Activated CD4-positive, alpha-beta T cell treated with anti-CD3 and anti-CD28 coated beads, Interleukin-2, amount 10 ng/mL, durations not matched to agents 24 days and 14 days (primary cell): ENCODE measurements around the gene CTDSPL2. TPM values are rescaled to one million over a fixed set of nuclear protein-coding genes. Genes with fewer than 3 reads are reported as not detected.
"Not testable (repeated sequence)": the region's sequence is repeated elsewhere in the genome, so short reads cannot be mapped to it uniquely, and the experiment has no call there.

ENCODE experiments used
- DNase-seq: peaks from one replicate; pipeline ENCODE4 v3.0.0; 2022
- H3K27ac Mint-ChIP-seq: one replicate; pipeline ENCODE4 v1.8.0; 2022; ENCODE audit warnings: mild to moderate bottlenecking, mixed read lengths
- H3K27me3 Mint-ChIP-seq: one replicate; pipeline ENCODE4 v1.8.0; 2022; ENCODE audit warnings: mixed read lengths
- H3K36me3 Mint-ChIP-seq: one replicate; pipeline ENCODE4 v1.8.0; 2022; ENCODE audit warnings: low read depth, mild to moderate bottlenecking, mixed read lengths
- H3K4me1 Mint-ChIP-seq: one replicate; pipeline ENCODE4 v1.8.0; 2021; ENCODE audit warnings: mixed read lengths
- H3K4me3 Mint-ChIP-seq: one replicate; pipeline ENCODE4 v1.8.0; 2022; ENCODE audit warnings: mild to moderate bottlenecking, moderate library complexity, mixed read lengths
- H3K9me3 Mint-ChIP-seq: one replicate; pipeline ENCODE4 v1.8.0; 2021; ENCODE audit warnings: mixed read lengths
- intact Hi-C: fragments of 100-400 bp; cut with micrococcal nuclease; formaldehyde crosslinking; loops from one replicate; pipeline ENCODE4 v1.15.1; 2023
- total RNA-seq: library from RNA; stranded (reverse); gene quantifications from 2 replicates; pipeline ENCODE4 v1.2.3, GENCODE V29; 2022

The CTDSPL2 gene
- total RNA-seq, 1 donor from 2014 or later: 69.0 TPM

DNA sequence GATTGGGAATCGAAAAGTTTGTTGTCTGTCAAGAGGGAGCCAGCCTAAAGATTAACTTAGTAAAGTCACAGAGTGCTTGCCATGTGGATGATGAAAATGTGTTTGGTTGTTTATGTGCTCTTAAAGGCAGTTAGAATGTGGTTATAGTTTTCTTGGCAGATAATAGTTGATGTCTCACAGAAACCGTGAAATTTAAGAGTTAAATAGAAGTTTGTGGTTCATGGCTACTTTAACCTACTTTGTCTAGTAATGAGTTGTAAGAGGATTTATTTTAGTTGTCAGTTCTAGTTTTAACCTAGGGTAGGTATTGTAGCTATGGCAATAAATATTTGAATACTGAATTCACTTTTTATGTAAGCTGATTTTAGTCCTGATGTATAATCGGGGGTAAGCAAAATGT is 73.1 kb downstream of the CTDSPL2 start:
- Mint-ChIP-seq H3K27me3 (no peaks in the 10 kb centered on the region), H3K27ac (peak overlapping the region; percentile 57), H3K36me3 (peaks cover 38% of the 10 kb centered on the region), H3K9me3 (no peaks in the 10 kb centered on the region), H3K4me3 (no peak overlapping the region), H3K4me1 (peaks cover 19% of the 10 kb centered on the region)
- intact Hi-C loops: loop anchor here (2.0 kb wide), 2 partner anchors 74 to 212 kb away; partner anchors contain the start of genes CTDSPL2 and GOLM2
- no peak for DNase-seq

DNA sequence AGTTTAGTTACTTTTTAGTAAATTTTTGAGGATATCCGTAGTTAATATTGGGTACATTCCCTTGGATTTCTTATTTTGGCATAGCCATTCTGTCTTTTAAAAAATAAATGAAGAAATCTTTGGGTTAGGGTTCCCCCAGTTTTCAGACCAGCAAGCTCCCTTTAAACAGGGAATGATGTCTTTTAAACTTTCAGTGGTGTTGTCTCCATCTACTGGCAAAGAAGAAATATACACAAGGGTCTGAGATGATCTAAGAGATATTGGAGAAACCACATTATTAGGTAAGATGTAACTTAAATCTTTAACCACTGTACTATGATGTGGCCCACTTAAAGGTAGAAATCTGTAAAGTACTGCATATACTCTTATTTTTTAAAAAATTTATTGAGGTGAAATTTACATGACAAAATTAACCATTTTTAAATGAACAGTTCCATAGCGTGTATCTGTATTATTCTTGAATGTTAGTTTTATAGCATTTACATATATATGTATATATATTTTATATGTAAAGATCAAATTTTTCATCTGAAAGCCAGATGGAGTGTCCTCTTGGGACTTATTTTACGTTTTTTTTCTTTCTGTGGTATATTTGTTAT is 74.4 kb downstream of the CTDSPL2 start:
- H3K27ac Mint-ChIP-seq: peak overlapping the region; percentile 3
- no peak overlapping the region for H3K4me3 Mint-ChIP-seq
- DNase-seq: no peak
- no peaks in the 10 kb centered on the region for H3K9me3 Mint-ChIP-seq
- H3K4me1 Mint-ChIP-seq: peaks cover 17% of the 10 kb centered on the region
- peaks cover 34% of the 10 kb centered on the region for H3K36me3 Mint-ChIP-seq
- intact Hi-C loops: loop anchor here (2.0 kb wide), 2 partner anchors 75 to 213 kb away; partner anchors contain the start of genes CTDSPL2 and GOLM2
- H3K27me3 Mint-ChIP-seq: no peaks in the 10 kb centered on the region

DNA sequence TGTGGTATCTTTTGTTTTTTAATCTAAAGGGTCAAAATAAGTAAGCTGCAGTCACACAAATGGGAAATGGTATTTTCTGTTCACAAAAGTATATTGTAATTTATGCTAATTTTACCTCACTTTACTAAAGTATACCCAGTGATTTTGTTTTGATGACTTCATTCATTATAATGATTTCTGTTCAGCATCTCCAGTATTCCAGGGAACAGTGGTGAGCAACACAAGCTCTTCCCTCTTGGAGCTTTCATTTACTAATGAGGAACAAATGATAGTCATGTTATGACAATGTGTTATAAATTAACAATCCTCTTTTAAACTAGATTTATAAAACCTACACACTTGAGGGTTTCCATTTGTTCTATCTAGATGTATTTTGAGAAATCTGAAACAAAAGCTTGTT is 89.0 kb downstream of the CTDSPL2 start:
- Mint-ChIP-seq H3K36me3 (peaks cover 30% of the 10 kb centered on the region), H3K4me1 (peaks cover 4% of the 10 kb centered on the region), H3K4me3 (no peak overlapping the region), H3K27me3 (no peaks in the 10 kb centered on the region), H3K27ac (no peak overlapping the region), H3K9me3 (no peaks in the 10 kb centered on the region)
- DNase-seq: no peak
- intact Hi-C loops: no loop called here

DNA sequence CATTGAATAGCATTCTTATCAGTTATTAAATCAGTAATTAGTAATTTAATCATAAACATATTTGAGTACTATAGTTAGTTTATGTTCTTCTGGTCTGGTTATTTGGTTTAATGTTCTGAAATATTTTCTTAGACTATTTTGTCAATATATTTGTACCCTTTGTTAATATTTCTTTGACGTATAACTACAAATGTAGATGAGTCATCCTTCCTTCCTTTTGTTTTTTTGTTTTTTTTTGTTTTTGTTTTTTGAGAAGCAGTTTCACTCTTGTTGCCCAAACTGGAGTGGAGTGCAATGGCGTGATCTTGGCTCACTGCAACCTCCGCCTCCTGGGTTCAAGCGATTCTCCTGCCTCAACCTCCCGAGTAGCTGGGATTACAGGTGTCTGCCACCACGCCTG is 92.1 kb downstream of the CTDSPL2 start:
- H3K4me1 Mint-ChIP-seq: peaks cover 4% of the 10 kb centered on the region
- intact Hi-C loops: no loop called here
- H3K27me3 Mint-ChIP-seq: no peaks in the 10 kb centered on the region
- peaks cover 41% of the 10 kb centered on the region for H3K36me3 Mint-ChIP-seq
- no peak overlapping the region for H3K4me3 Mint-ChIP-seq
- no peak for DNase-seq
- H3K27ac Mint-ChIP-seq: no peak overlapping the region
- no peaks in the 10 kb centered on the region for H3K9me3 Mint-ChIP-seq

DNA sequence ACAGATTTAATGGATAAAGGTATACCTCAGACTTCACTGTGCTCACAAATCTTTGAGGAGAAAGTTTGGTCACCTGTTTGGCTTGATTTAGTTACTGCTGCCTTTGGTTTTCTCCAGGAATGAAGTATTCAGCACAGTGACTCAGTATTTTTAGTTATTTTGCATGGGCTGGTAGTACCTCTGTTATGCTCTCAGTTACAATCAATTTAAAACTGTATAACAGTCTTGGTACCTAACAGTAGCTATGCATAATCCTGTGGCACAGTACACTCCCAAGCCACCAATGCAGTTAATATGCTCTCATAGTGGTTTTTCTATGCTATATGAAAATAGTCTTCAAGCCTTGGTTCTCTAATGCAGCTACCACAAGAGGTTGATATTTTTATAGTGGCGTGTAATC is 97.6 kb downstream of the CTDSPL2 start:
- DNase-seq: no peak
- Mint-ChIP-seq H3K27ac (peak overlapping the region; percentile 15), H3K36me3 (peaks cover 29% of the 10 kb centered on the region), H3K4me1 (no peaks in the 10 kb centered on the region), H3K9me3 (no peaks in the 10 kb centered on the region), H3K27me3 (no peaks in the 10 kb centered on the region), H3K4me3 (no peak overlapping the region)
- intact Hi-C loops: no loop called here

- Mint-ChIP-seq H3K9me3 (no peaks in the 10 kb centered on the region), H3K36me3 (peaks cover 25% of the 10 kb centered on the region), H3K4me1 (peaks cover 5% of the 10 kb centered on the region), H3K27ac (no peak overlapping the region), H3K27me3 (no peaks in the 10 kb centered on the region), H3K4me3 (no peak overlapping the region)
- intact Hi-C loops: no loop called here
- no peak for DNase-seq
These were observed 99.8 kb downstream of the CTDSPL2 start for GRCh38 chr15:44527241-44527640.

- H3K4me3 Mint-ChIP-seq: no peak overlapping the region
- intact Hi-C loops: no loop called here
- no peaks in the 10 kb centered on the region for H3K27me3 Mint-ChIP-seq
- no peaks in the 10 kb centered on the region for H3K9me3 Mint-ChIP-seq
- no peak for DNase-seq
- no peak overlapping the region for H3K27ac Mint-ChIP-seq
- peaks cover 19% of the 10 kb centered on the region for H3K36me3 Mint-ChIP-seq
- peaks cover 13% of the 10 kb centered on the region for H3K4me1 Mint-ChIP-seq
These were observed 102.6 kb downstream of the CTDSPL2 start for GRCh38 chr15:44529864-44530604.

DNA sequence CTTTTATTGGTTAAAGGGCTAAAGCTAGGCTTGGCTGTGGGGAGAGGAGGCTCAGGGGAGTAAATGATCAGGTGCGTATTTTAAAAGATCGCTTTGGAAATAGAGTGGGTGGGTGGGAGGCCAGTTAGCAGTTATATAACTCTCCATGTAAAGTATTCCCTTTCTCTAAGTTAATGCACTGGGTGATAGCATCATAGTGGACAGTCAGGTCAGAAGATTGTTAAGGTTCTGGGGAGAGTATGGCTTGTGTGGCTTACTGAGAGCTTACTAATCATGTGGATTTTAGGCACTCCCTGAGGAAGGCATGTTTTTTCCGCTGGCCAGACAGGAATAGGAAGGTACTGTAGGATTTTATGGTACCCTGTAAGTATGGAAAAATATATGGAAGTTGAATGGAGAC is 103.2 kb downstream of the CTDSPL2 start:
- Mint-ChIP-seq H3K4me3 (no peak overlapping the region), H3K36me3 (peaks cover 20% of the 10 kb centered on the region), H3K9me3 (no peaks in the 10 kb centered on the region), H3K27me3 (no peaks in the 10 kb centered on the region), H3K4me1 (peaks cover 16% of the 10 kb centered on the region), H3K27ac (no peak overlapping the region)
- DNase-seq: no peak
- intact Hi-C loops: no loop called here

DNA sequence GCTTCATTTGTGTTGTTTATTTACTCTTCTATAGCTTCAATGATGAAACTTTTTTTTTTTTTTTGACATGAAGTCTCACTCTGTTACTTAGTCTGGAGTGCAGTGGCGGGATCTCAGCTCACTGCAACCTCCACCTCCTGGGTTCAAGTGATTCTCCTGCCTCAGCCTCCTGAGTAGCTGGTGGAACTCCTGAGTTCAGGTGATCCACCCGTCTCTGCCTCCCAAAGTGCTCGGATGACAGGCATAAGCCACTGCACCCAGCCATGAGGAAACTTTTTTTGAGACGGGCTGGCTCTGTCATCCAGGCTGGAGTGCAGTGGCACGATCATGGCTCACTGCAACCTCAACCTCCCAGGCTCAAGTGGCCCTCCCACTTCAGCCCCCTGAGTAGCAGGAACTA is 104.8 kb downstream of the CTDSPL2 start:
- H3K9me3 Mint-ChIP-seq, DNase-seq, H3K4me3 Mint-ChIP-seq, H3K27me3 Mint-ChIP-seq, intact Hi-C loops: not testable (repeated sequence)
- peaks cover 21% of the 10 kb centered on the region for H3K4me1 Mint-ChIP-seq
- H3K36me3 Mint-ChIP-seq: peaks cover 18% of the 10 kb centered on the region
- peak overlapping the region; percentile 39 for H3K27ac Mint-ChIP-seq

DNA sequence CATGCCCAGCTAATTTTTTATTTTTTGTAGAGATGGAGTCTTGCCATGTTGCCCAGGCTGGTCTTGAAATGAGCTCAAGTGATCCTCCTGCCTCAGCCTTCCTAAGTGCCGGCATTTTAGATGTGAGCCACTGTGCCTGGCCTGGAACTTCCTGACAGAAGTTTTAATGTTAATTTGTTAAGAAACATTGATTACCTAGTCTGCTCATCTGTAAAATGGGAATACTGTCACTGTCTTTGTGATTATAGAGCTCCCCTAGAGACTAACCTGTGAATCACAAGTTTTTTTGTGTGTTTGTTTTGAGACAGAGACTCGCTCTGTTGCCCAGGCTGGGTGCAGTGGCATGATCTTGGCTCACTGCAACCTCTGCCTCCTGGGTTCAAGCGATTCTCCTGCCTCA is 105.3 kb downstream of the CTDSPL2 start:
- Mint-ChIP-seq H3K4me1 (peaks cover 21% of the 10 kb centered on the region), H3K36me3 (peaks cover 15% of the 10 kb centered on the region), H3K27me3 (no peaks in the 10 kb centered on the region), H3K4me3 (no peak overlapping the region), H3K9me3 (no peaks in the 10 kb centered on the region), H3K27ac (peak overlapping the region; percentile 39)
- DNase-seq: no peak
- intact Hi-C loops: no loop called here

DNA sequence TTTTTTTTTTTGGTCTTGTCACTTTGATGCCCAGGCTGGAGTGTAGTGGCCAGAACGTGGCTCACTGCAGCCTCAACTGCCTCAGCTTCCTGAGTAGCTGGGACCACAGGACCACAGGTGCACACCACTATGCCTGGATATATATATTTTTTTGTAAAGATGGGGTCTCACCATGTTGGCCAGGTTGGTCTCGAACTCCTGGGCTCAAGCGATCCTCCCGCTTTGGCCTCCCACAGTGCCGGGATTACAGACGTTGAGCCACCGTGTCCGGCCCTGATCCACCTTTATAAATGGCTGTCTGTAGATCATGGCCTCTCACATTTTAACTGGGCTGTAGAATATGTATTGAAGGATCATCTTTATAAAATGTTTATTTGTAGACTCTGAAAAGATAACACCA is 107.7 kb downstream of the CTDSPL2 start:
- intact Hi-C loops: loop anchor here (5.0 kb wide), 1 partner anchor 662 kb away; no protein-coding TSS in a partner anchor
- peak overlapping the region; percentile 59 for H3K4me3 Mint-ChIP-seq
- no peaks in the 10 kb centered on the region for H3K27me3 Mint-ChIP-seq
- no peaks in the 10 kb centered on the region for H3K9me3 Mint-ChIP-seq
- peaks cover 34% of the 10 kb centered on the region for H3K36me3 Mint-ChIP-seq
- peak overlapping the region; percentile 46 for H3K27ac Mint-ChIP-seq
- H3K4me1 Mint-ChIP-seq: peaks cover 30% of the 10 kb centered on the region
- DNase-seq: peak; percentile 58

DNA sequence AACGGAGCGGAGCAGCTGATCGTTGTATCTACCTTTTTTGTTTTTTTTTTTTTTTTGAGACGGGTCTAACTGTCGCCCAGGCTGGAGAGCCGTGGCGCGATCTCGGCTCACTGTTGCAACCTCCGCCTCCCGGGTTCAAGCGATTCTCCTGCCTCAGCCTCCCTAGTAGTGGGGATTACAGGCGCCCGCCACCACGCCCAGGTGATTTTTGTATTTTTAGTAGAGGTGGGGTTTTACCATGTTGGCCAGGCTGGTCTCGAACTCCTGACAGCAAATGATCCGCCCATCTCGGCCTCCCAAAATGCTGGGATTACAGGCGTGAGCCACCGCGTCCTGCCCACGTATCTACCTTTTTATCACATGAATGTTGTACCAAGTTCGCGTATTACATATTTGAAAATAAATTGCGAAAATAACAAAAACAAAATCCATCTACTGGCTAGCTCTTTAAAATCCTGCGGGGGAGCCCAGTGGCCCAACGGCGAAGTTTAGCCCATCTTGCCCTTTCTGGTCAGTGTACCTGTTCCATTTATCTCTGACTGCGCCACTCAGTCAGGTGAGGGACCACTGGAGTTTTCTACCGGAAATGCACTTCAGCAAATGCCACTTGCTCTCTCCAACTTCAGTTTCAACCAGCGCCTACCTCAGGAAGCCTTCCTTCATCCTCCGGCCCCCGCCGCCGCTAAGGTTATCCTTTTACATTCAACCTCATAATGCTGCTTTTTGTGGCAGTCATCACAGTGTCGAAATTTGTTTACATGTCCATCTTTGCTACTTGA is 108.3 kb downstream of the CTDSPL2 start:
- intact Hi-C loops: loop anchor here (2.0 to 5.0 kb wide), 5 partner anchors 109 to 662 kb away; partner anchors contain the start of genes CTDSPL2 and GOLM2
- DNase-seq: peak; percentile 81
- Mint-ChIP-seq H3K4me1 (peaks cover 30% of the 10 kb centered on the region), H3K27me3 (no peaks in the 10 kb centered on the region), H3K27ac (peak overlapping the region; percentile 96), H3K9me3 (no peaks in the 10 kb centered on the region), H3K4me3 (peak overlapping the region; percentile 84), H3K36me3 (peaks cover 39% of the 10 kb centered on the region)

- intact Hi-C loops: loop anchor here (2.0 to 5.0 kb wide), 5 partner anchors 110 to 661 kb away; partner anchors contain the start of genes CTDSPL2 and GOLM2
- no peaks in the 10 kb centered on the region for H3K27me3 Mint-ChIP-seq
- peaks cover 45% of the 10 kb centered on the region for H3K36me3 Mint-ChIP-seq
- no peaks in the 10 kb centered on the region for H3K9me3 Mint-ChIP-seq
- peak overlapping the region; percentile 84 for H3K4me3 Mint-ChIP-seq
- peaks cover 36% of the 10 kb centered on the region for H3K4me1 Mint-ChIP-seq
- H3K27ac Mint-ChIP-seq: peak overlapping the region; percentile 96
- DNase-seq: peak; percentile 93
These were observed 109.0 kb downstream of the CTDSPL2 start for GRCh38 chr15:44536302-44536961.
